Measurements from ENCODE around the gene MLLT3.

DNA sequence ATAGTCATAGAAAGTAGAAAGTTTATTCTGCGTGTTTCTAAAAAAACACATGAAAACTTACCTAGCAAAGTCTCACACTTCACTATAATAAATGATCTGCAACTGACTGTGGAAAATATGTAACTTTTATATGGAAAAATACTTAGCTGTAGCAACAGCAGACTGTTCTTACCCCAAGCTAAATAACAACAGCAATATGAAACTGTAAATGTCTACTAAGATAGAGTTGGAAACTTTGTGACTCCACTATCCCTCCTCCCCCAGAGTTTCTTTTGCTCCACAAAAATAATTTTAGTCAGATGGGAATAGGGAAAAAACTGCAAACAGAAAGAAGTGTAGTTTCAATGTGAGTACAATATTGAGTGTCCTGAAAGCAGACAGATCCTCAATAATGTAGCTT lies 21.0 kb downstream of the MLLT3 start:
- no peak for TF ChIP-seq POLR2A (IDR thresholded peaks at IDR 0.05)
- no peak for TF ChIP-seq CTCF (IDR thresholded peaks at IDR 0.05)

Data from vagina (tissue), 2 donors.